ENCODE data around the gene IFT20. TPM values are rescaled to one million over a fixed set of nuclear protein-coding genes. Genes with fewer than 3 reads are reported as not detected.

Gene IFT20
- total RNA-seq, 1 experiment from 2014 or later = 21.0 TPM

GRCh38 chr17:28295677-28296578, 39.3 kb downstream of the IFT20 start:
- H3T11ph ChIP-seq (ENCODE audit: low read length) = no peak overlapping the region
- no peak for DNase-seq
- no peak overlapping the region for H2BK5ac ChIP-seq (ENCODE audit: insufficient read length, low read length)
- H3K56ac ChIP-seq (ENCODE audit: insufficient read length, low read depth, low read length) = no peak overlapping the region
- H2AFZ ChIP-seq (ENCODE audit: low read length) = no peak overlapping the region
- H2BK15ac ChIP-seq (ENCODE audit: low read depth, low read length) = no peak overlapping the region
- H3K79me1 ChIP-seq (ENCODE audit: insufficient read depth, low read depth, low read length, poor library complexity, severe bottlenecking) = no peaks in the 10 kb centered on the region
- H3K23ac ChIP-seq (ENCODE audit: insufficient read length, low read depth, low read length) = no peak overlapping the region
- no peaks in the 10 kb centered on the region for H3K9me3 ChIP-seq (ENCODE audit: control insufficient read depth, low read depth, low read length)
- H3K9ac ChIP-seq (ENCODE audit: extremely low read depth, insufficient read length, low read length) = no peak overlapping the region
- H4K8ac ChIP-seq (replicated peaks; ENCODE audit: insufficient read length, low read depth, low read length) = no peak overlapping the region
- H3K4me1 ChIP-seq (ENCODE audit: insufficient read depth, low read length) = no peaks in the 10 kb centered on the region; the same call in 1 of the 2 replicates
- no peak overlapping the region for H4K91ac ChIP-seq (ENCODE audit: insufficient read length, low read depth, low read length)
- no peak overlapping the region for H3K14ac ChIP-seq (ENCODE audit: insufficient read depth, low read length)
- WGBS (ENCODE audit: extremely low coverage, insufficient read length, low lambda C conversion rate) = no CpG with 5 or more reads among the region's 3 CpGs
- H3K27me3 ChIP-seq (ENCODE audit: insufficient read depth, low read length) = no peaks in the 10 kb centered on the region
- Mint-ChIP-seq H3K9me3 (no peaks in the 10 kb centered on the region), H3K4me3 (no peak overlapping the region), H3K36me3 (ENCODE audit: insufficient read depth in 1 of 3, low read depth in 3 of 3) (no peaks in the 10 kb centered on the region), H3K4me1 (peaks cover 7 to 8% of the 10 kb centered on the region in 2 experiments), H3K27me3 (ENCODE audit: low read depth) (no peaks in the 10 kb centered on the region), H3K27ac (no peak overlapping the region)
- no peak overlapping the region for H2BK20ac ChIP-seq (ENCODE audit: low read depth, low read length, poor library complexity, severe bottlenecking)
- no peaks in the 10 kb centered on the region for H3K79me2 ChIP-seq (ENCODE audit: insufficient read depth, low read length)
- H4K5ac ChIP-seq (ENCODE audit: insufficient read length, low read depth, low read length) = no peak overlapping the region
- H2BK12ac ChIP-seq (ENCODE audit: insufficient read length, low read depth, low read length) = no peak overlapping the region
- no peak overlapping the region for H2AK5ac ChIP-seq (ENCODE audit: insufficient read length, low read length)
- no peak overlapping the region for H3K27ac ChIP-seq (ENCODE audit: insufficient read length, low read depth, low read length)
- H2BK120ac ChIP-seq (ENCODE audit: low read depth, low read length, poor library complexity, severe bottlenecking) = no peak overlapping the region
- H3K4me2 ChIP-seq (ENCODE audit: insufficient read depth, insufficient read length, low read length) = no peak overlapping the region
- no peak overlapping the region for H3K4ac ChIP-seq (ENCODE audit: low read depth, low read length)
- H3K23me2 ChIP-seq (ENCODE audit: insufficient read length, low read depth, low read length, poor library complexity, severe bottlenecking) = no peaks in the 10 kb centered on the region
- H3K18ac ChIP-seq (ENCODE audit: insufficient read length, low read depth, low read length) = no peak overlapping the region
- no peaks in the 10 kb centered on the region for H4K20me1 ChIP-seq (ENCODE audit: control insufficient read depth, insufficient read depth, insufficient read length)
- no peak for TF ChIP-seq CTCF (conservative IDR thresholded peaks at IDR 0.05)
